ENCODE data around the gene PTCH1. TPM values are rescaled to one million over a fixed set of nuclear protein-coding genes. Genes with fewer than 3 reads are reported as not detected.

Gene PTCH1
- total RNA-seq, 1 donor from 2014 or later, result 16.2 TPM

GRCh38 chr9:95452176-95452575 lies 64.6 kb downstream of the PTCH1 start:
- Mint-ChIP-seq H3K36me3 (ENCODE audit: unreplicated experiment) (peaks cover 43% of the 10 kb centered on the region), H3K4me3 (ENCODE audit: unreplicated experiment) (no peak overlapping the region), H3K27me3 (ENCODE audit: unreplicated experiment) (no peaks in the 10 kb centered on the region), H3K27ac (ENCODE audit: unreplicated experiment) (no peak overlapping the region), H3K4me1 (ENCODE audit: unreplicated experiment) (peaks cover 5% of the 10 kb centered on the region), H3K9me3 (ENCODE audit: unreplicated experiment) (no peaks in the 10 kb centered on the region)
- no peak for DNase-seq (ENCODE audit: extremely low spot score, unreplicated experiment)
- TF ChIP-seq, protein P1, sequence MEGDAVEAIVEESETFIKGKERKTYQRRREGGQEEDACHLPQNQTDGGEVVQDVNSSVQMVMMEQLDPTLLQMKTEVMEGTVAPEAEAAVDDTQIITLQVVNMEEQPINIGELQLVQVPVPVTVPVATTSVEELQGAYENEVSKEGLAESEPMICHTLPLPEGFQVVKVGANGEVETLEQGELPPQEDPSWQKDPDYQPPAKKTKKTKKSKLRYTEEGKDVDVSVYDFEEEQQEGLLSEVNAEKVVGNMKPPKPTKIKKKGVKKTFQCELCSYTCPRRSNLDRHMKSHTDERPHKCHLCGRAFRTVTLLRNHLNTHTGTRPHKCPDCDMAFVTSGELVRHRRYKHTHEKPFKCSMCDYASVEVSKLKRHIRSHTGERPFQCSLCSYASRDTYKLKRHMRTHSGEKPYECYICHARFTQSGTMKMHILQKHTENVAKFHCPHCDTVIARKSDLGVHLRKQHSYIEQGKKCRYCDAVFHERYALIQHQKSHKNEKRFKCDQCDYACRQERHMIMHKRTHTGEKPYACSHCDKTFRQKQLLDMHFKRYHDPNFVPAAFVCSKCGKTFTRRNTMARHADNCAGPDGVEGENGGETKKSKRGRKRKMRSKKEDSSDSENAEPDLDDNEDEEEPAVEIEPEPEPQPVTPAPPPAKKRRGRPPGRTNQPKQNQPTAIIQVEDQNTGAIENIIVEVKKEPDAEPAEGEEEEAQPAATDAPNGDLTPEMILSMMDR (IDR thresholded peaks at IDR 0.05), result no peak

GRCh38 chr9:95451065-95451426 lies 65.7 kb downstream of the PTCH1 start:
- H3K9me3 Mint-ChIP-seq (ENCODE audit: unreplicated experiment), result no peaks in the 10 kb centered on the region
- H3K27ac Mint-ChIP-seq (ENCODE audit: unreplicated experiment), result no peak overlapping the region
- peaks cover 3% of the 10 kb centered on the region for H3K4me1 Mint-ChIP-seq (ENCODE audit: unreplicated experiment)
- TF ChIP-seq, protein P1 (IDR thresholded peaks at IDR 0.05), result no peak
- H3K27me3 Mint-ChIP-seq (ENCODE audit: unreplicated experiment), result no peaks in the 10 kb centered on the region
- DNase-seq (ENCODE audit: extremely low spot score, unreplicated experiment), result no peak
- peaks cover 46% of the 10 kb centered on the region for H3K36me3 Mint-ChIP-seq (ENCODE audit: unreplicated experiment)
- H3K4me3 Mint-ChIP-seq (ENCODE audit: unreplicated experiment), result no peak overlapping the region

- TF ChIP-seq, protein P1 (IDR thresholded peaks at IDR 0.05), result no peak
- Mint-ChIP-seq H3K9me3 (ENCODE audit: unreplicated experiment) (no peaks in the 10 kb centered on the region), H3K36me3 (ENCODE audit: unreplicated experiment) (peaks cover 44% of the 10 kb centered on the region), H3K4me1 (ENCODE audit: unreplicated experiment) (no peaks in the 10 kb centered on the region), H3K4me3 (ENCODE audit: unreplicated experiment) (no peak overlapping the region), H3K27ac (ENCODE audit: unreplicated experiment) (no peak overlapping the region), H3K27me3 (ENCODE audit: unreplicated experiment) (no peaks in the 10 kb centered on the region)
- no peak for DNase-seq (ENCODE audit: extremely low spot score, unreplicated experiment)
These were observed 66.4 kb downstream of the PTCH1 start for GRCh38 chr9:95450171-95451064.

GRCh38 chr9:95449016-95449415 lies 67.8 kb downstream of the PTCH1 start:
- peaks cover 47% of the 10 kb centered on the region for H3K36me3 Mint-ChIP-seq (ENCODE audit: unreplicated experiment)
- DNase-seq (ENCODE audit: extremely low spot score, unreplicated experiment), result no peak
- H3K9me3 Mint-ChIP-seq (ENCODE audit: unreplicated experiment), result no peaks in the 10 kb centered on the region
- H3K27me3 Mint-ChIP-seq (ENCODE audit: unreplicated experiment), result no peaks in the 10 kb centered on the region
- no peak overlapping the region for H3K27ac Mint-ChIP-seq (ENCODE audit: unreplicated experiment)
- TF ChIP-seq, protein P1 (IDR thresholded peaks at IDR 0.05), result no peak
- no peak overlapping the region for H3K4me3 Mint-ChIP-seq (ENCODE audit: unreplicated experiment)
- H3K4me1 Mint-ChIP-seq (ENCODE audit: unreplicated experiment), result no peaks in the 10 kb centered on the region

DNA sequence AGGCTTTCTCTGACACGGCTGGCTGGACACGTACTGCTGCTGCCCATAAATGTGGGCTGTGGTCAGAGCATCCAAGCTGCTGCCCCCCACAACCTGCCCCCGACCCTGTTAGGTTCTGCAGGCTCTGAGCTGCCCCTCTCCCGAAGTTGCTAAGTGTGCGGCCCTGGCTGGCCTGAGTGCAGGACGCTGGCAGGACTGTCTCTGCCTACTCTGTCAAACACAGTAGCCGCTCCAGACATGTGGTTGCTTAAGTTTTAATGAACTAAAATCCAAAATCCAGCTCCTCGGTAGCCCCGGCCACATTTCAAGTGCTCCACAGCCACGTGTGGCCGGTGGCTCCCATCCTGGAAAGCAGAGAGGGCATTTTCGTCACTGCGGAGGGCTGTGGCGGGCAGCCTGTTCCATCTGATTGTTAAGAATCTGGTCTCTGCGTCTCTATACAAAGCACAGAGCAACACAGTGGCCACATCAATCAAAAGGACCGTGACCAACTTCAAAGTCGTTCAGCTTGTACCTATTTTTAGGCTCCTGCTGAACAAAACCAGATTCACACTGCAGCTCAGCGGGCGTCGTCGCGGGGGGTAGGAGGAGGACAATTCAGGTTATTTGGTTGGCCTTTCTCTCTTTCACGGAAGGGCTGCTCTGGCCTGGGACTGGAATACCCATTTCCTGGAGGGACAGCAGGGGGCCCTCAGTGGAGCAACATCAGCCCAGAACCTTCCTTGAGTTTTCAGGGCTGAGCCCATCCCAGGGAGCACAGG lies 68.9 kb downstream of the PTCH1 start:
- Mint-ChIP-seq H3K36me3 (ENCODE audit: unreplicated experiment) (peaks cover 43% of the 10 kb centered on the region), H3K4me3 (ENCODE audit: unreplicated experiment) (no peak overlapping the region), H3K27ac (ENCODE audit: unreplicated experiment) (no peak overlapping the region), H3K9me3 (ENCODE audit: unreplicated experiment) (no peaks in the 10 kb centered on the region), H3K4me1 (ENCODE audit: unreplicated experiment) (no peaks in the 10 kb centered on the region), H3K27me3 (ENCODE audit: unreplicated experiment) (no peaks in the 10 kb centered on the region)
- TF ChIP-seq, protein P1 (IDR thresholded peaks at IDR 0.05), result no peak
- DNase-seq (ENCODE audit: extremely low spot score, unreplicated experiment), result no peak
